Measurements from ENCODE around the gene PRSS2. TPM values are rescaled to one million over a fixed set of nuclear protein-coding genes. Genes with fewer than 3 reads are reported as not detected.

Gene PRSS2
- polyA plus RNA-seq, 1 of the 3 experiments (the other 2 are of a cell fraction): not detected

DNA sequence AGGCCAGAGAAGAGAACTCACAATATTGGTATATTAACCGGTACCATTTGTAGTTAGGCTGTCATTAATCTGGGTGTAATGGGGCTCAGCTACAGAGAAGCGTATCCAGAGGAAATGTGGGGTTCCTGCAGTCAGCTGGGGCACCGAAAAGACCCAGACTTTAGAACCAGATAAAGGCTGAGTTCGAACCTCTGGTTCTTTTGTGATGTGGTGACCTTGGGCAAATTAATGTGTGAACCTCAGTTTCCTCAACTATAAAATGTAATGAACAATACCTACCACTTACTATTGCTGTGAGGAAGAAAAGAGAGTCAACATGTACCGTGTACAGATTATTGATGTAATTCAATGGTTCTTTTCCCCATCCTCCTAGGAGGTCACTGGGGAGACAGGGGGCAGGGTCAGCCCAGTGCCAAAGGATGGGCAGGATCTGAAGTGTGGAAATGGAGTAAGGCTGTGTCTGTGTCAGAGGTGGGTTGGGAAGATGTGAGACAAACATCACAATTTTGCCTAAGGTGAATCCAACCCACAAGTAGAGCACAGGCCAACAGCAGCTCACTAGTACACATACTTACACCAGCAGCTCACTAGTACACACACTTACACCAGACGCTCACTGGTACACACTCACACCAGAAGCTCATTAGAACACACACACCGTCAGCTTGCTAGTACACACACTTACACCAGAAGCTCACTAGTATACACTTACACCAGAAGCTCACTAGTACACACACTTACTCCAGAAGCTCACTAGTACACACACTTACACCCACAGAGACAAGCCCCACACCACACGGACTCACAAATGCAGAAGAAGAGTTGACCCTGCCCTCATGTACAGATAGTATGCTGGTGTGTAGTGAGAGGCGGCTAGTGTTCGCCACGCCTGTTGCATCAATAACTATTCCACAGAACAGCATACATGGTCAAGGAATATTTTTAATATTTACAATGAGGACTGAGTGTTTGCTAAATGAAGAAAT lies 28.0 kb downstream of the PRSS2 start (continued):
- TF ChIP-seq FOXM1 (IDR thresholded peaks at IDR 0.05; ENCODE audit: low read depth) (no peak), RFX5 (IDR thresholded peaks at IDR 0.05; ENCODE audit: low read length) (no peak)

DNA sequence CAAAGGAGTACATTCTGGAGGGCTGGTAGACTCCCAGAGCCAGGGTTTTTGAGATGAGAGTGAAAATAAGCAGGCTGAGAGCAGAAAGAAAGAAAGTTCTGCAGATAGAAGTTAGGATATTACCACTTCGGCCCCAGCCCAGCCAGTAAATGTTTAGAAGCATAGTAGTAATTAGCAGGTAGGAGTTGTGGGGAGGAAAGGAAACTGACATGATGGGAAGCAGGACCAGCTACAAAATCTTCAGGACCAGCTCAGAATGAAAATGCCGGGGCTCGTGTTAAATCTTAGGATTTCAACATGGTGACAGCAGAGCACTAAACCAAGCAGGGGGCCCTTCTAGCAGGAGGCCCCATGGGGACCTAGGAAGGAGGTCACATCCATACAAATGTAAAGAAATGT lies 28.7 kb downstream of the PRSS2 start:
- H3K4me2 ChIP-seq: no peak overlapping the region

DNA sequence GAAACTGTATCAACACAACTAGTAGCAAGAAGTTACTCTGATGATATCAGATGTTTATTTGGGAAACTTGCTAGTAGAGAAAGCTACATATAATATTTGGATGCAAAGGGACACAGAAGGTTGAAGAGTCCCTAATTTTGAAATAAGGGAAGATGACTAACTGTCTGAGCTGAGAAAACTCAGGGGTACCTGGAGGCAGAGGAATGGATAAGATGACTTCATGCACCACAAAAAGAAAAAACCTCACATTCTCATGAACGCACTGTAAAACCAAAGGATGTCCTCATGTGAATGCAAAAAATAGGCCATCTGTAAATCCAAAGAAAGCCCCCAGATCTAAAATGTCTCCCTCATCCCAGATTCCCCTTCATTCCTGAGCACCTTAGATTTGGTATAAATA lies 29.3 kb downstream of the PRSS2 start:
- ChIA-PET CTCF (interaction anchor here (1.8 to 15.4 kb wide), 3 partner anchors 11 to 265 kb away, joined by 10 to 163 read pairs (median 13); no protein-coding TSS in a partner anchor), POLR2A (no interaction called here)
- Histone ChIP-seq H3K9me3 (no peaks in the 10 kb centered on the region), H2AFZ (ENCODE audit: low read depth) (no peak overlapping the region), H3K27me3 (ENCODE audit: insufficient read depth) (peaks cover 47% of the 10 kb centered on the region), H3K36me3 (replicated peaks in 1 of 2; ENCODE audit: control insufficient read depth in 1 of 2, insufficient read depth in 2 of 2, low read length in 1 of 2) (no peaks in the 10 kb centered on the region), H3F3A (replicated peaks; ENCODE audit: insufficient read depth) (no peaks in the 10 kb centered on the region), H3K79me2 (ENCODE audit: insufficient read depth) (no peaks in the 10 kb centered on the region), H3K9ac (no peak overlapping the region), H3K4me3 (ENCODE audit: low read depth in 2 of 2, low read length in 1 of 2) (no peak overlapping the region), H3K4me2 (no peak overlapping the region), H4K20me1 (ENCODE audit: insufficient read depth) (no peaks in the 10 kb centered on the region), H3K4me1 (ENCODE audit: control insufficient read depth in 1 of 2, insufficient read depth in 2 of 2, low read depth in 1 of 2, low read length in 1 of 2) (peaks cover 0 to 9% of the 10 kb centered on the region in 2 experiments; a peak in 1 of 4 replicates), H3K27ac (ENCODE audit: low read depth in 2 of 2, low read length in 1 of 2) (no peak overlapping the region), H3K9me2 (no peaks in the 10 kb centered on the region)
- 79% methylated on average over 1 of the region's 1 CpG for WGBS (ENCODE audit: low lambda C conversion rate)
- DNase-seq: no peak
- TF ChIP-seq FOXJ3 (CRISPR knock-in tag; IDR thresholded peaks at IDR 0.05): no peak
- no peak for TF ChIP-seq GATA2 (CRISPR knock-in tag; IDR thresholded peaks at IDR 0.05)
- no peak for TF ChIP-seq RCOR1 (IDR thresholded peaks at IDR 0.05; ENCODE audit: low read length)
- no peak for TF ChIP-seq EZH2phosphoT487 (IDR thresholded peaks at IDR 0.05; ENCODE audit: borderline replicate concordance, low read depth)
- no peak for TF ChIP-seq FOXM1 (IDR thresholded peaks at IDR 0.05; ENCODE audit: low read depth)
- no peak for TF ChIP-seq NRF1 (IDR thresholded peaks at IDR 0.05; ENCODE audit: low read depth, low read length)
- TF ChIP-seq RAD21 (IDR thresholded peaks at IDR 0.05; ENCODE audit: low read length): no peak
- TF ChIP-seq MEF2A (IDR thresholded peaks at IDR 0.05; ENCODE audit: borderline replicate concordance, low read depth): no peak
- TF ChIP-seq, protein P1, sequence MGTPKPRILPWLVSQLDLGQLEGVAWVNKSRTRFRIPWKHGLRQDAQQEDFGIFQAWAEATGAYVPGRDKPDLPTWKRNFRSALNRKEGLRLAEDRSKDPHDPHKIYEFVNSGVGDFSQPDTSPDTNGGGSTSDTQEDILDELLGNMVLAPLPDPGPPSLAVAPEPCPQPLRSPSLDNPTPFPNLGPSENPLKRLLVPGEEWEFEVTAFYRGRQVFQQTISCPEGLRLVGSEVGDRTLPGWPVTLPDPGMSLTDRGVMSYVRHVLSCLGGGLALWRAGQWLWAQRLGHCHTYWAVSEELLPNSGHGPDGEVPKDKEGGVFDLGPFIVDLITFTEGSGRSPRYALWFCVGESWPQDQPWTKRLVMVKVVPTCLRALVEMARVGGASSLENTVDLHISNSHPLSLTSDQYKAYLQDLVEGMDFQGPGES (IDR thresholded peaks at IDR 0.05; ENCODE audit: low read depth, low read length): no peak
- no peak for TF ChIP-seq JUND (IDR thresholded peaks at IDR 0.05)
- TF ChIP-seq, protein P2, sequence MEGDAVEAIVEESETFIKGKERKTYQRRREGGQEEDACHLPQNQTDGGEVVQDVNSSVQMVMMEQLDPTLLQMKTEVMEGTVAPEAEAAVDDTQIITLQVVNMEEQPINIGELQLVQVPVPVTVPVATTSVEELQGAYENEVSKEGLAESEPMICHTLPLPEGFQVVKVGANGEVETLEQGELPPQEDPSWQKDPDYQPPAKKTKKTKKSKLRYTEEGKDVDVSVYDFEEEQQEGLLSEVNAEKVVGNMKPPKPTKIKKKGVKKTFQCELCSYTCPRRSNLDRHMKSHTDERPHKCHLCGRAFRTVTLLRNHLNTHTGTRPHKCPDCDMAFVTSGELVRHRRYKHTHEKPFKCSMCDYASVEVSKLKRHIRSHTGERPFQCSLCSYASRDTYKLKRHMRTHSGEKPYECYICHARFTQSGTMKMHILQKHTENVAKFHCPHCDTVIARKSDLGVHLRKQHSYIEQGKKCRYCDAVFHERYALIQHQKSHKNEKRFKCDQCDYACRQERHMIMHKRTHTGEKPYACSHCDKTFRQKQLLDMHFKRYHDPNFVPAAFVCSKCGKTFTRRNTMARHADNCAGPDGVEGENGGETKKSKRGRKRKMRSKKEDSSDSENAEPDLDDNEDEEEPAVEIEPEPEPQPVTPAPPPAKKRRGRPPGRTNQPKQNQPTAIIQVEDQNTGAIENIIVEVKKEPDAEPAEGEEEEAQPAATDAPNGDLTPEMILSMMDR (IDR thresholded peaks at IDR 0.05): no peak
- TF ChIP-seq, protein P3, sequence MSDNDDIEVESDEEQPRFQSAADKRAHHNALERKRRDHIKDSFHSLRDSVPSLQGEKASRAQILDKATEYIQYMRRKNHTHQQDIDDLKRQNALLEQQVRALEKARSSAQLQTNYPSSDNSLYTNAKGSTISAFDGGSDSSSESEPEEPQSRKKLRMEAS (IDR thresholded peaks at IDR 0.05; ENCODE audit: low read depth): no peak
- TF ChIP-seq, protein P4, sequence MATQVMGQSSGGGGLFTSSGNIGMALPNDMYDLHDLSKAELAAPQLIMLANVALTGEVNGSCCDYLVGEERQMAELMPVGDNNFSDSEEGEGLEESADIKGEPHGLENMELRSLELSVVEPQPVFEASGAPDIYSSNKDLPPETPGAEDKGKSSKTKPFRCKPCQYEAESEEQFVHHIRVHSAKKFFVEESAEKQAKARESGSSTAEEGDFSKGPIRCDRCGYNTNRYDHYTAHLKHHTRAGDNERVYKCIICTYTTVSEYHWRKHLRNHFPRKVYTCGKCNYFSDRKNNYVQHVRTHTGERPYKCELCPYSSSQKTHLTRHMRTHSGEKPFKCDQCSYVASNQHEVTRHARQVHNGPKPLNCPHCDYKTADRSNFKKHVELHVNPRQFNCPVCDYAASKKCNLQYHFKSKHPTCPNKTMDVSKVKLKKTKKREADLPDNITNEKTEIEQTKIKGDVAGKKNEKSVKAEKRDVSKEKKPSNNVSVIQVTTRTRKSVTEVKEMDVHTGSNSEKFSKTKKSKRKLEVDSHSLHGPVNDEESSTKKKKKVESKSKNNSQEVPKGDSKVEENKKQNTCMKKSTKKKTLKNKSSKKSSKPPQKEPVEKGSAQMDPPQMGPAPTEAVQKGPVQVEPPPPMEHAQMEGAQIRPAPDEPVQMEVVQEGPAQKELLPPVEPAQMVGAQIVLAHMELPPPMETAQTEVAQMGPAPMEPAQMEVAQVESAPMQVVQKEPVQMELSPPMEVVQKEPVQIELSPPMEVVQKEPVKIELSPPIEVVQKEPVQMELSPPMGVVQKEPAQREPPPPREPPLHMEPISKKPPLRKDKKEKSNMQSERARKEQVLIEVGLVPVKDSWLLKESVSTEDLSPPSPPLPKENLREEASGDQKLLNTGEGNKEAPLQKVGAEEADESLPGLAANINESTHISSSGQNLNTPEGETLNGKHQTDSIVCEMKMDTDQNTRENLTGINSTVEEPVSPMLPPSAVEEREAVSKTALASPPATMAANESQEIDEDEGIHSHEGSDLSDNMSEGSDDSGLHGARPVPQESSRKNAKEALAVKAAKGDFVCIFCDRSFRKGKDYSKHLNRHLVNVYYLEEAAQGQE (IDR thresholded peaks at IDR 0.05; ENCODE audit: low read depth, low read length): no peak

More for the DNA sequence above, 28.7 kb downstream of the PRSS2 start:
- no peak overlapping the region for H3K9ac ChIP-seq
- CTCF ChIA-PET: interaction anchor here (1.3 to 15.4 kb wide), 6 partner anchors 11 to 340 kb away, joined by 3 to 163 read pairs (median 7); no protein-coding TSS in a partner anchor
- TF ChIP-seq RFX5 (IDR thresholded peaks at IDR 0.05; ENCODE audit: low read length): no peak
- no peak for TF ChIP-seq TEAD4 (IDR thresholded peaks at IDR 0.05; ENCODE audit: borderline replicate concordance, insufficient read depth)
- TF ChIP-seq CHD2 (IDR thresholded peaks at IDR 0.05; ENCODE audit: low read length, partially characterized antibody): no peak
- no peak overlapping the region for H3K27ac ChIP-seq (ENCODE audit: low read depth in 2 of 2, low read length in 1 of 2)
- H3K9me2 ChIP-seq: no peaks in the 10 kb centered on the region
- no peaks in the 10 kb centered on the region for H3K36me3 ChIP-seq (replicated peaks in 1 of 2; ENCODE audit: control insufficient read depth in 1 of 2, insufficient read depth in 2 of 2, low read length in 1 of 2)
- H3K4me1 ChIP-seq (ENCODE audit: control insufficient read depth in 1 of 2, insufficient read depth in 2 of 2, low read depth in 1 of 2, low read length in 1 of 2): peaks cover 0 to 9% of the 10 kb centered on the region in 2 experiments; a peak in 1 of 4 replicates
- no peak overlapping the region for H2AFZ ChIP-seq (ENCODE audit: low read depth)
- H4K20me1 ChIP-seq (ENCODE audit: insufficient read depth): no peaks in the 10 kb centered on the region
- H3K4me3 ChIP-seq (ENCODE audit: low read depth in 2 of 2, low read length in 1 of 2): no peak overlapping the region
- no peak for DNase-seq
- no peaks in the 10 kb centered on the region for H3K9me3 ChIP-seq
- no peaks in the 10 kb centered on the region for H3F3A ChIP-seq (replicated peaks; ENCODE audit: insufficient read depth)
- H3K27me3 ChIP-seq (ENCODE audit: insufficient read depth): peaks cover 52% of the 10 kb centered on the region
- POLR2A ChIA-PET: no interaction called here
- WGBS (ENCODE audit: low lambda C conversion rate): 66% methylated on average over 3 of the region's 3 CpGs
- H3K79me2 ChIP-seq (ENCODE audit: insufficient read depth): no peaks in the 10 kb centered on the region
